Measurements from ENCODE around the gene NELL2.

DNA sequence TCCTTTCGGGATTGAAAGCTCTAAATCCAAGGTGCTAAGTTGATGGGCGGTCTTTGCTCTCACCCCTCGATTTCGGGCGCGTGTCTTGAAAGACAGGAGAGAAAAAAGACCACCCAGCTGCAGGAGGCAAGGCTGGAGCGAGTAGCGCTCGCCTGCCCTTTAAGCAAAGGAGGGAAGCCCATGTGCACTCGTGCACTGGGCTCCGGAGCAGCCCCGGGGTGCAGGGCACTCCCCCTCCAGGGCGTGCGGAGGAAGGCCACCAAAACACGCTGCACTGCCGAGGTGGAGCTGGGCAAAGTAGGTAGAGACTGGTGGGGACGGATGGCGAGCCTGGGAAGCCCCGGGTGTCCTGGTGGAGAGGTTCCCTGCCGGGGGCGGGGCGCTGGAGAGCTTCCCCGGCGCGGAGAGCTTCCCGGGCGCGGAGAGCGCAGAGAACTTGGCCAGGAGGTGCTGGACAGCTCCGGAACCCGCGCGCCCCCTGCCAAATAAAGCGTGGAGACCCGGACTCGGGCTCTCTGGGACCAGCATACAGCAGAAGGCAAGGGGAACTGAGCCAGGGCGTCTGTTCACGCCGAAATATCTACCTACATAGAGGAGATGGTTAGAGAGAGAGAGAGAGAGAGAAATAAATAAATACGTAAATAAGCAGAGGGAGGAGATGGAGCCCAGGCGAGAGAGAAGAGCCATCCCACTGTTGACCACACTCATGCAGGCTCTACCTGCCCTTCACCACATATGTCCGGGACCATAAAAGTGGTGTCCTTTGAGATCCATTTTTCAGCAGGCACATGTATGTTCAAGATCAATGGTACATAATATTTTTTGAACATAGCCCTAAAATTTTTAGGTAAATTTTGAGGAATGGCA, 662 bp upstream of the NELL2 start:
- TF ChIP-seq POLR2A (IDR thresholded peaks at IDR 0.05; ENCODE audit: low read length): no peak
- no peak for TF ChIP-seq GATA1 (IDR thresholded peaks at IDR 0.05; ENCODE audit: low read depth, low read length)

Data from erythroblast (primary cell).